HFF-Myc (cell line): ENCODE data around the gene BLM.

Experiments
- DNase-seq: peaks from one replicate; pipeline ENCODE4 v3.0.0-alpha.2; 2011; ENCODE audit warnings: low read depth; ENCODE audit errors: extremely low read depth
- H3K4me3 ChIP-seq: replicated peaks from 2 replicates; pipeline ENCODE4 v1.5.1; 2011; ENCODE audit warnings: low read depth, mild to moderate bottlenecking, control low read depth, low read length
- TF ChIP-seq, protein P1 (sequence below): IDR thresholded peaks from 2 replicates; pipeline ENCODE4 v1.5.1; 2012; ENCODE audit warnings: mild to moderate bottlenecking, low read depth, low read length, control low read depth; ENCODE audit errors: missing control alignments

BLM gene

GRCh38 chr15:90711842-90712241 lies 5.3 kb upstream of the BLM start:
- TF ChIP-seq, protein P1, sequence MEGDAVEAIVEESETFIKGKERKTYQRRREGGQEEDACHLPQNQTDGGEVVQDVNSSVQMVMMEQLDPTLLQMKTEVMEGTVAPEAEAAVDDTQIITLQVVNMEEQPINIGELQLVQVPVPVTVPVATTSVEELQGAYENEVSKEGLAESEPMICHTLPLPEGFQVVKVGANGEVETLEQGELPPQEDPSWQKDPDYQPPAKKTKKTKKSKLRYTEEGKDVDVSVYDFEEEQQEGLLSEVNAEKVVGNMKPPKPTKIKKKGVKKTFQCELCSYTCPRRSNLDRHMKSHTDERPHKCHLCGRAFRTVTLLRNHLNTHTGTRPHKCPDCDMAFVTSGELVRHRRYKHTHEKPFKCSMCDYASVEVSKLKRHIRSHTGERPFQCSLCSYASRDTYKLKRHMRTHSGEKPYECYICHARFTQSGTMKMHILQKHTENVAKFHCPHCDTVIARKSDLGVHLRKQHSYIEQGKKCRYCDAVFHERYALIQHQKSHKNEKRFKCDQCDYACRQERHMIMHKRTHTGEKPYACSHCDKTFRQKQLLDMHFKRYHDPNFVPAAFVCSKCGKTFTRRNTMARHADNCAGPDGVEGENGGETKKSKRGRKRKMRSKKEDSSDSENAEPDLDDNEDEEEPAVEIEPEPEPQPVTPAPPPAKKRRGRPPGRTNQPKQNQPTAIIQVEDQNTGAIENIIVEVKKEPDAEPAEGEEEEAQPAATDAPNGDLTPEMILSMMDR, result no peak
- DNase-seq, result no peak
- no peak overlapping the region for H3K4me3 ChIP-seq

DNA sequence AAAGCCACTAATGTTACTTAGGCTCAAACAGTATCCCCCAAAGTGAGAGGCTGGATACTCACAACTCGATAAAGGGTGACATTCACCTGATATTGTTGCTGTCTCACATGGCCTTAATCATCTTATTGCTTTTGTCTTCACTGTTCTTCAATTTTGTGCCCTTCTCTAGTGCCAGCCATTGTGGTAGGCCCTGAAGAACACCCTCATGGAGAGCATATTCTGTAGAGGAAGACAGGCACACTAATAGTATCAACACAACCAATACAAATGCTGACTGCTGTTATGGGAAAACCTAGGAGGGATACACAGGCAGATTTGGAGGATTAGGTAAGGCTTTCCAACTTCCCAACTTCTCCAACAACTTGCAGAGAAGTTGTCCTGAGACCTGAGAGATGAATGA lies 4.1 kb upstream of the BLM start:
- TF ChIP-seq, protein P1, result no peak
- DNase-seq, result no peak
- no peak overlapping the region for H3K4me3 ChIP-seq

- no peak for DNase-seq
- peak overlapping the region; percentile 87 for H3K4me3 ChIP-seq
- TF ChIP-seq, protein P1, result no peak
These were observed 700 bp upstream of the BLM start for GRCh38 chr15:90716317-90716975.

- TF ChIP-seq, protein P1, result no peak
- no peak for DNase-seq
- H3K4me3 ChIP-seq, result peak overlapping the region; percentile 87
These were observed 1.1 kb downstream of the BLM start for GRCh38 chr15:90718232-90718631.

DNA sequence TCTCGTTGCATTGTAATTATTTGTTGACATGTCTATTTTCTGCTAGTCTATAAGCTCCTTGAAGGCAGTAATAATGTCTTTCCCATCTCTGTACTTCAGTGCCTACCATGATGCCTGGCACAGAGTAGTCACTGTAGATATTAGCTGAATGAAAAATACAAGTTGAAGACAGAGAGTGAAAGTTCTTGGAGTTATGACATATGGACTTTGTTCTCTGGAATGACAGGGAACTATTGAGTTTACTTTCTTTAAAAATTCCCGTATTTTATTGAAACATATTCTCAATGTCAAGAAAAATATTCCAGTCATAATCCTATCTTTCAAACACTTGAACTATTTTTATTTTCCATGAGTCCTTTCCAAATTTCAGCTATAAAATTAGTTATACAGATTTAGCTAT lies 3.0 kb downstream of the BLM start:
- TF ChIP-seq, protein P1, result no peak
- DNase-seq, result no peak
- H3K4me3 ChIP-seq, result no peak overlapping the region

DNA sequence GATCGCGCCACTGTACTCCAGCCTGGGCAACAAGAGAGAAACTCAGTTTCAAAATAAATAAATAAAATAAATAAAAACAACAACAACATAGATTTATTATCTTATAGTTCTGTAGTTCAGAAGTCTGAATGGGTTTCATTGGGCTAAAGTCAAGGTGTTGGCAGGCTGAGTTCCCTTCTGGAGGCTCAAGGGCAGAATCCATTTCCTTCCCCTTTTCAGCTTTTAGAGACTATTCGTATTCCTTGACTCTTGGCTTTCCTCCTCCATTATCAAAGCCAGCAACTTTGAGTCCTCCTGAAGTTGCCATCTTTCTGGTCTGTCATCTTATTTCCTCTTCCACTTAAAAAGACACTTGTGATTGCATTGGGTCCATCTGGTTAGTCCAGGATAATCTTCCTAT lies 12.1 kb downstream of the BLM start:
- TF ChIP-seq, protein P1, result no peak
- DNase-seq, result no peak
- H3K4me3 ChIP-seq, result no peak overlapping the region

GRCh38 chr15:90730290-90730689 lies 13.1 kb downstream of the BLM start:
- no peak overlapping the region for H3K4me3 ChIP-seq
- no peak for DNase-seq
- TF ChIP-seq, protein P1, result no peak
